Activated CD4-positive, alpha-beta T cell treated with anti-CD3 and anti-CD28 coated beads, Interleukin-2, amount 10 ng/mL, durations not matched to agents 7 days and 5 days (primary cell): ENCODE results near the gene RBM38. TPM values are rescaled to one million over a fixed set of nuclear protein-coding genes. Genes with fewer than 3 reads are reported as not detected.
A peak's percentile ranks its signal among the peaks of the same experiment; 100 is the strongest.

Experiments used
- CTCF ChIA-PET: fragments of 350-600 bp; sonication (Branson Sonifier 250); formaldehyde crosslinking; loops from one replicate; lab custom pipeline; 2021; ENCODE audit warnings: antibody characterized with exemption; lab: Charles Lee
- POLR2A ChIA-PET: fragments of 350-600 bp; sonication (Branson Sonifier 250); formaldehyde crosslinking; loops from one replicate; lab custom pipeline; 2021; ENCODE audit warnings: antibody characterized with exemption; lab: Charles Lee
- DNase-seq: peaks from one replicate; pipeline ENCODE4 v3.0.0-alpha.2; 2020
- H3K27ac Mint-ChIP-seq: one replicate; pipeline ENCODE4 v1.8.0; 2021; ENCODE audit warnings: mild to moderate bottlenecking, moderate library complexity, mixed read lengths
- H3K27me3 Mint-ChIP-seq: one replicate; pipeline ENCODE4 v1.8.0; 2021; ENCODE audit warnings: mixed read lengths
- H3K36me3 Mint-ChIP-seq: one replicate; pipeline ENCODE4 v1.8.0; 2021; ENCODE audit warnings: low read depth, mixed read lengths
- H3K4me1 Mint-ChIP-seq: one replicate; pipeline ENCODE4 v1.8.0; 2021; ENCODE audit warnings: mixed read lengths
- H3K4me3 Mint-ChIP-seq: one replicate; pipeline ENCODE4 v1.8.0; 2021; ENCODE audit warnings: mild to moderate bottlenecking, moderate library complexity, mixed read lengths
- H3K9me3 Mint-ChIP-seq: one replicate; pipeline ENCODE4 v1.8.0; 2021; ENCODE audit warnings: mixed read lengths
- total RNA-seq, 2 experiments: library from RNA; stranded (reverse); gene quantifications; one replicate each; pipeline ENCODE4 v1.2.3, GENCODE V29; 2021

RBM38 gene
- total RNA-seq, 2 experiments from 2014 or later, result 97.3 to 98.8 TPM

GRCh38 chr20:57450419-57450818 lies 59.2 kb downstream of the RBM38 start:
- ChIA-PET POLR2A (no interaction called here), CTCF (interaction anchor here (1.1 kb wide), 1 partner anchor 11 kb away, joined by 3 read pairs; no protein-coding TSS in a partner anchor)
- H3K4me1 Mint-ChIP-seq, result peaks cover 35% of the 10 kb centered on the region
- H3K27me3 Mint-ChIP-seq, result peaks cover 14% of the 10 kb centered on the region
- no peaks in the 10 kb centered on the region for H3K36me3 Mint-ChIP-seq
- DNase-seq, result no peak
- no peaks in the 10 kb centered on the region for H3K9me3 Mint-ChIP-seq
- H3K27ac Mint-ChIP-seq, result no peak overlapping the region
- no peak overlapping the region for H3K4me3 Mint-ChIP-seq

GRCh38 chr20:57450931-57451330 lies 59.7 kb downstream of the RBM38 start:
- peaks cover 13% of the 10 kb centered on the region for H3K27me3 Mint-ChIP-seq
- peaks cover 35% of the 10 kb centered on the region for H3K4me1 Mint-ChIP-seq
- H3K27ac Mint-ChIP-seq, result no peak overlapping the region
- ChIA-PET POLR2A (no interaction called here), CTCF (interaction anchor here (1.1 kb wide), 1 partner anchor 12 kb away, joined by 3 read pairs; no protein-coding TSS in a partner anchor)
- DNase-seq, result no peak
- H3K4me3 Mint-ChIP-seq, result no peak overlapping the region
- no peaks in the 10 kb centered on the region for H3K36me3 Mint-ChIP-seq
- no peaks in the 10 kb centered on the region for H3K9me3 Mint-ChIP-seq

GRCh38 chr20:57451431-57451794 lies 60.2 kb downstream of the RBM38 start:
- H3K36me3 Mint-ChIP-seq, result no peaks in the 10 kb centered on the region
- CTCF ChIA-PET, result interaction anchor here (1.1 kb wide), 1 partner anchor 12 kb away, joined by 3 read pairs; no protein-coding TSS in a partner anchor
- H3K27ac Mint-ChIP-seq, result peak overlapping the region; percentile 76

GRCh38 chr20:57451795-57452661 lies 60.8 kb downstream of the RBM38 start:
- Mint-ChIP-seq H3K9me3 (no peaks in the 10 kb centered on the region), H3K36me3 (no peaks in the 10 kb centered on the region), H3K27ac (peak overlapping the region; percentile 76), H3K27me3 (peaks cover 7% of the 10 kb centered on the region), H3K4me1 (peaks cover 35% of the 10 kb centered on the region), H3K4me3 (no peak overlapping the region)
- peak; percentile 31 for DNase-seq
- ChIA-PET POLR2A (no interaction called here), CTCF (no interaction called here)

More at GRCh38 chr20:57451431-57451794, 60.2 kb downstream of the RBM38 start:
- Mint-ChIP-seq H3K4me3 (no peak overlapping the region), H3K27me3 (peaks cover 10% of the 10 kb centered on the region), H3K9me3 (no peaks in the 10 kb centered on the region), H3K4me1 (peaks cover 35% of the 10 kb centered on the region)
- DNase-seq, result no peak
- POLR2A ChIA-PET, result no interaction called here

- H3K9me3 Mint-ChIP-seq, result no peaks in the 10 kb centered on the region
- CTCF ChIA-PET, result interaction anchor here (1.0 to 1.6 kb wide), 2 partner anchors 18 to 65 kb away, joined by 3 to 8 read pairs; no protein-coding TSS in a partner anchor
- no peak for DNase-seq
- peaks cover 24% of the 10 kb centered on the region for H3K4me1 Mint-ChIP-seq
- no peaks in the 10 kb centered on the region for H3K27me3 Mint-ChIP-seq
- no peak overlapping the region for H3K27ac Mint-ChIP-seq
- H3K36me3 Mint-ChIP-seq, result no peaks in the 10 kb centered on the region
- POLR2A ChIA-PET, result no interaction called here
- no peak overlapping the region for H3K4me3 Mint-ChIP-seq
Observed at GRCh38 chr20:57455386-57455785, 64.2 kb downstream of the RBM38 start.

- no peak overlapping the region for H3K27ac Mint-ChIP-seq
- ChIA-PET CTCF (interaction anchor here (1.6 kb wide), 1 partner anchor 17 kb away, joined by 8 read pairs; no protein-coding TSS in a partner anchor), POLR2A (no interaction called here)
- H3K27me3 Mint-ChIP-seq, result no peaks in the 10 kb centered on the region
- no peaks in the 10 kb centered on the region for H3K9me3 Mint-ChIP-seq
- H3K36me3 Mint-ChIP-seq, result no peaks in the 10 kb centered on the region
- no peak overlapping the region for H3K4me3 Mint-ChIP-seq
- no peak for DNase-seq
- H3K4me1 Mint-ChIP-seq, result peaks cover 18% of the 10 kb centered on the region
Observed at GRCh38 chr20:57456116-57456515, 64.9 kb downstream of the RBM38 start.

GRCh38 chr20:57457243-57458095 lies 66.3 kb downstream of the RBM38 start:
- Mint-ChIP-seq H3K27me3 (no peaks in the 10 kb centered on the region), H3K4me3 (no peak overlapping the region), H3K27ac (no peak overlapping the region), H3K4me1 (peaks cover 5% of the 10 kb centered on the region), H3K9me3 (no peaks in the 10 kb centered on the region), H3K36me3 (no peaks in the 10 kb centered on the region)
- CTCF ChIA-PET, result interaction anchor here (0.6 to 1.3 kb wide), 2 partner anchors 20 to 1194 kb away, joined by 3 read pairs; no protein-coding TSS in a partner anchor
- POLR2A ChIA-PET, result no interaction called here
- no peak for DNase-seq

GRCh38 chr20:57458400-57459160 lies 67.4 kb downstream of the RBM38 start:
- Mint-ChIP-seq H3K36me3 (no peaks in the 10 kb centered on the region), H3K27me3 (no peaks in the 10 kb centered on the region), H3K9me3 (no peaks in the 10 kb centered on the region), H3K4me3 (no peak overlapping the region), H3K4me1 (peaks cover 4% of the 10 kb centered on the region), H3K27ac (no peak overlapping the region)
- DNase-seq, result no peak
- CTCF ChIA-PET, result interaction anchor here (0.6 to 1.3 kb wide), 3 partner anchors 10 to 1193 kb away, joined by 3 read pairs; no protein-coding TSS in a partner anchor
- POLR2A ChIA-PET, result no interaction called here

Other genes with a start within 250 kb of the RBM38 start
- gene BMP7, start 124.8 kb upstream of the RBM38 start, total RNA-seq, result not detected
- not detected for gene SPO11, start 61.6 kb upstream of the RBM38 start, total RNA-seq
- gene RAE1, start 40.1 kb upstream of the RBM38 start, total RNA-seq, result 10 to 100 TPM; 37.5 to 37.9 TPM
- not detected for gene CTCFL, start 133.7 kb downstream of the RBM38 start, total RNA-seq
- not detected for gene PCK1, start 169.7 kb downstream of the RBM38 start, total RNA-seq
- 10 to 100 TPM; 28.3 to 31.4 TPM for gene ZBP1, start 229.0 kb downstream of the RBM38 start, total RNA-seq